ENCODE data around the gene NANOS1. TPM values are rescaled to one million over a fixed set of nuclear protein-coding genes. Genes with fewer than 3 reads are reported as not detected.

The NANOS1 gene
- total RNA-seq, 1 donor from 2014 or later: 2.8 TPM

DNA sequence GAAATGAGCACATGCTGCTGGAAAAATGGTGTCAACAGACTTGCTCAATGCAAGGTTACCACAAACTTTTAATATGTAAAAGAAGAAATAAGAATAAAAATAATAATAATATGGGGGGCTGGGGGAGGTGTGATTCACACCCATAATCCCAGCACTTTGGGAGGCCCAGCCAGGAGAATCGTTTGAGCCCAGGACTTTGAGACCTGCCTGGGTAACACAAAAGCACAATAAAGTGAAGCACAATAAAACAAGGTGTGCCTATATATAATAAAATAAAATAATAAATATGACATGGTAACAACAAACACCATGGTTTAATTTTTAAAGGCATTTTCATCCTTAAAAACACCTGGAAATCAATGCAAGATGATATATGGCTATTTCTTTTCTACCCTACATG lies 26.0 kb downstream of the NANOS1 start:
- DNase-seq (ENCODE audit: extremely low read depth, low read depth, low spot score): no peak

DNA sequence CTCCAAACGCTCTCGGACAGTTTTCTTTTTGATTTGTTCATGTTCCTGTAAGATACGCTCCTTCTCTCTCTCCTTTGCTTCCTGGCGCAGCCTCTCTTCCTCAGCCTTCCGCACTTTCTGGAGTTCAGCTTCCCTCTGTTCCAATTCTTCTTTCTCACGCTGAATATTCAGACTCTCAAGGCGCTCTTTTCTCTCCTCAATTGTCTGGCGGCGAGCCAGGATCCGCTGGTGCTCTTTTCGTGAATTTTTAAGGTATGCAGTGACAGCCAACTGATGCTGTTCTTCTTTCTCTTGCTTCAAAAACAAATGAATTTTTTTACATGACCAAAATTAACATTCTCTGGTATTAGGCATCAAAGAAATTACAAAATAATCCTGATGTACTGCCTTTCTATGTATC lies 28.5 kb downstream of the NANOS1 start:
- DNase-seq (ENCODE audit: extremely low read depth, low read depth, low spot score): no peak

DNA sequence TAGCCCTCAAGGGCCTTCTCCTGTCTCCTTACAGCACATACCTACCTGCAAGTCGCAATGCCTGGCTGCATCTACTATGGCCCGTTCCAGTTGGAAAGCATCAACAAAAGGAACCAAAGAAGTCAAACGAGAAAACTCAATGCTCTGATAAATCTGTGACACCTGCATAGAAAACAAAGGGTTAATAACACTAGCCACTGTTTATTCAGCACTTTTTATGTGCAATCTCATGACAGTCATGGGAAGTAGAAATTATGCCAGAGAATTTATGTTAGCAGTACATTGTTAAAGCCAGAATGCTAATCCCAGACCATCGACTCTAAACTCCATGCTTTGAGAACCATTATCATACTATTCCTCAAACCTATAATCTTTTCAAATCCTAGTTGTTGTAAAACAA lies 30.0 kb downstream of the NANOS1 start:
- DNase-seq (ENCODE audit: extremely low read depth, low read depth, low spot score): no peak

DNA sequence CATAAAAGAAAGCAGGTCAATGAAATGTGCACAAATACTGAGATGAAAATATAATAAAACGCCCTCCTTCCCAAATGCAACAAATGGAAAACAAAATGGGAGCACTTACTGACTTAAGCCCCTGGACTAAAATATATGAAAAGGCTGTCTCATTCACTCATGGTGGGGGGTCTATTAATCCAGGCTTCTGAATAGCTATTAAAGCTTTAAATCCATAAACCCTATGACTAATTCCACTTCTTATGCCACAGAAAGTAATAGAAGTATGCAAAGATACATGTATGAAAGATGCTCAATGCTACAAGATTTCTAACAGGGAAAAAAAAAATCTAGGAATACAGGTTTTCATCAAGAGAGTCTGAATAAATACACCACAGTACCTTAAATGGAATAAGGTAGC lies 30.6 kb downstream of the NANOS1 start:
- no peak for DNase-seq (ENCODE audit: extremely low read depth, low read depth, low spot score)

DNA sequence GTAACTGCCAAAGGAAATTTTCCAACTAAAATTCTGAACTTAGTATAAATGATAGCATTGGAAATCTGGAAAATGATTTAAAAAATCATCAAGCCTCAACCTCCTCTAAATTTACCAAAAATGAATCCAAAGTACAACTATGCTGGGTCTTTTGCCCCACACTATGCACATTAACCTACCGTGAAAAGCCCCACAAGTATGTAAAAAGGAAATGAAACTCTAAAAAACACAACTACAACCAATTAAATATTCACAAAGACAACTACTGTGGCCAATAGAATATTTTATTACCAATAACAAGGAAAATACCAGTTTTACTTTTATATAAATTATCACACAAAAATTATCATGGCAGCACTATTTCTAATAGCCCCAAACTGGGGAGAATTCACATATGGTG lies 31.8 kb downstream of the NANOS1 start:
- DNase-seq (ENCODE audit: extremely low read depth, low read depth, low spot score): no peak

DNA sequence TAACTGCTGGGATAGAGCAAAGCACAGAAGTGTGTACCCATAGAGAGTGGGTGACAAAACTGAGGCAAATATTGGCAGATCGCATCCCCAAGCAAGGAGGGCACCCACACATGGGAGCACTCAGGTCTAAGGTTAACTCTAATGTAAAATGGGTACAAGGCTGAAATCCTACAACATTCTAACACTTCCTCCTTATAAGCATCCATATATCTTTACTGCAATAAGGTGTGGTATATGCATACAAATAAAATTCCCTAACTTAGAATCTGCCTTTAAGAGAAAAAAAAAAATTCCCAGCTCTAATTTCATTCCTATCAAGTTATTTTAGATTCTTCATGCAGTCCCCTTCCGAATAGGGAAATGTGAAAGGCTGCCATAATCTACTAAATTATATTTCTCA lies 32.4 kb downstream of the NANOS1 start:
- no peak for DNase-seq (ENCODE audit: extremely low read depth, low read depth, low spot score)

DNA sequence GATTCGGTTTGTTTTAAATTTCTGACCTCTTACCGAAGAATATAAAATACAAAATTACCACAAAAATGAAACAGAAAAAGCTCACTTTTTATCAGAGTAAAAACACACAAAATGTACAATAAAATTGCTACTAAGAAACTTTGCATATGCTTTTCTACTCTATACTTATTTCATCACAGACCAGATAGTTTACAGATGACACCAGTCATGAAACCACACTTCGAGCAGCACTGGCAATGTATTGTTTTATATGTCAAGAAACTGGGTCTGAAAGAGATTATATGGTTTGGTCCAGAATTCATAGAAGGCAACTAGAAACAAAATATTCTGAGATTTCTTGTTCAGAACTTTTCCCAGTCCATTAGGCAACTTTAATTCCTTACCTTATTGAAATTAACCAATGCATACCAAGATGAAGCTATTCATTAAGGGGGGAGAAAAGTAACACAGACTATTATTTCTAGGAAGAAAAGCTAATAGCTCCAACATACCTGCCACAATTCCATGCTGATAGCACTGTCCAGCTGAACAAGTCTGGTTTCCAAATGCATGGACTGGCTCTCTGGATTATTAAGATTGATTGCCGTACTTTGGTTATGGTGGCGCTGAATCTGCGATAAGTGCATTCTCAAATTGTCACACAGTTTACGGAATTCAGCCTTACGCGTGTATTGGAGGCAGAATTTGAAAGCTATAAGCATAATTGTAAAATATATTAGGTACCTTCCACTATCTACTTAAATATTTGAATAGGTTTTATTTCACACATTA lies 41.1 kb downstream of the NANOS1 start:
- DNase-seq (ENCODE audit: extremely low read depth, low read depth, low spot score): no peak

DNA sequence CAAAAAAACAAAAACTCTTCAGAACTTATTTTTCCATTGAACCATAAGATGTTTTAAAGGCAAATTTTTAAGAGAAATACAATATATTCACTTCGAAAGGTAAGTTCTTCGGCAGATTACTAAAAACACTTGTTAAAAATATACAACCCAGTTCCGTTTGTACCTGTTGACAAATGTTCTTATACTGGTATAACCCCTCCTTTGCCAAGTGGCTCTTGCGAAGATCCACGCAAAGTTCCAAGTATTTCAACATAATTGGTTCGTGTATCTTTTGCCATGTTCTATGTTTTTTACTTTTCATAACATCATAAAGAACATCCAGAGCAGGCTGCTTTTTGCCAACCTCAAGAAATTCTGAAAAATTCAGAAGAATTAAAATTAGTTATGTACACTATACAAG lies 44.1 kb downstream of the NANOS1 start:
- no peak for DNase-seq (ENCODE audit: extremely low read depth, low read depth, low spot score)

DNA sequence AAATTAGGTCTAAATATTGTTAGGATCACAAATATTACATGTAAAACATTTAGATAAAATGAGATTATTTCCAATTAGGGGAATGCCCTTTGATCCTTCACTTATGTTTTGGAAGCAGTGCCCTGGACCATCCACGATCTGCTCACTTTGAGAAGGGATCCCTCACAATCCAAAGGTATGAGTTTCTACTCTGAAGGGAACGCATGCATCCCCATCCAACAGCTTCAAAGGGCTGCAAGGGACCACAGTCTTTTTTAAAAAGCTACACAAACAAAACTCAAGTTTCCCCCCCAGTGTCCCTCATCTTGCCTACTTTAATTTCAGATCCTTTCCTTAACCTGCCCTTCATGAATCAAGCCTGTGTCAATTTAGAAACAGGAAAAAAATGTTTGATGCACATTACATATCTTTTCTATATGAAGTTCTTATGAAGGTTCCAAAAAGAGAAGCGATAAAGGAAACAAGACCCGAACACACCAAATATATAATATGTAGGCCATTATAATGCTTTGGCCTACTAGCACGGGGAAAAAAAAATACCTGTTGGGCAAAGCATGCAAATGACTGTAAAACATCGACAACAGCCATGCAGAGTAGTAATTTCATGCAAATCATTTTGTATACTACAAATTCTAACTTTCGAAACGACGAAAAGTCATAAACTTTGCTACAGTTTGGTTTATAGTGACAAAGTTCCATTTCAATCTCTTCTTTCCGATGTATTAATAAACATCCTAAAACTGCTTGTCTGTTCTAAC lies 49.1 kb downstream of the NANOS1 start:
- no peak for DNase-seq (ENCODE audit: extremely low read depth, low read depth, low spot score)

DNA sequence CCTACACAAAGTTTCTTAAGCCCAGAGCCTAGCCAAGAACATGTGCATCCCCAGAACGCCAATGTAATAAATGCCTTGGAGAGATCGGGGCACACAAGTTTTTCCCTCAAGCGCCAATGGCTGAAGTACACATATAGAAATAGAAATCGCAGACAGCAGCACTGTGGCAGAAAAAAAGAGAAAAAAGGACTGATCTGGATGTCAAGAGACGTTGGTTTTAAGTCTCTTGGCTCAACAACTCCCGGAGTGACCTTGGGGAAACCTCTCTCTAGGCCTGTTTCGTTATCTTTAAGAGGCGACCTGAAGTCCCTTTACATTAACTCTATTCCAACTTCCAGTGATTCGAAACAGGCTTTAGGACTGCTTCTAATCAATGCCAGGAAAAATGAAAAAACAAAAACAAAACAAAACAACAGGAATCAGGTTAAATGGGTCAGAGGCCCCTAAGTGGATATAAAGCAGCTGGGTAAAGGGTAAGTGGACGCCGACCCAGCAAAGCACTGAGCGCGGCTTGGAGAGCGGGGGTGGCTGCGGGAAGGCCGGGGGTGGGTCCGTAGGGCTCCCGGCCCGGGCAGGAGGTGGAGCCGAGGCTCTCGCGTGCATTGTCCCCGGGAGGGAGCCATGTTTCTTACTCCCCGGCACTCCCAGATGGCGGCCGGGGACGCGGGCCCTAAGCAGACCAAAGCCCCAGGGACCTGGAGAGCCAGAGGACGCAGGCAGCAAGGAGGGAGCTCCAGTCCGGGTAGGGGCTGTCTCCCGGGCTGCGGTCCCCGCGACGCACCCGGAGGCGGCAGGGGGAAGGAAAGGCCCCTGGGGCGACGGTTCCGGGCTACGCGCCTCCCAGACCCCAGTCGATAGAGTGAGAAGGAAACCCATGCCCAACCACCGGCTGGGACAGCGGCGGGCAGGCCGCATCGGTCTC lies 50.3 kb downstream of the NANOS1 start:
- DNase-seq (ENCODE audit: extremely low read depth, low read depth, low spot score): no peak

DNA sequence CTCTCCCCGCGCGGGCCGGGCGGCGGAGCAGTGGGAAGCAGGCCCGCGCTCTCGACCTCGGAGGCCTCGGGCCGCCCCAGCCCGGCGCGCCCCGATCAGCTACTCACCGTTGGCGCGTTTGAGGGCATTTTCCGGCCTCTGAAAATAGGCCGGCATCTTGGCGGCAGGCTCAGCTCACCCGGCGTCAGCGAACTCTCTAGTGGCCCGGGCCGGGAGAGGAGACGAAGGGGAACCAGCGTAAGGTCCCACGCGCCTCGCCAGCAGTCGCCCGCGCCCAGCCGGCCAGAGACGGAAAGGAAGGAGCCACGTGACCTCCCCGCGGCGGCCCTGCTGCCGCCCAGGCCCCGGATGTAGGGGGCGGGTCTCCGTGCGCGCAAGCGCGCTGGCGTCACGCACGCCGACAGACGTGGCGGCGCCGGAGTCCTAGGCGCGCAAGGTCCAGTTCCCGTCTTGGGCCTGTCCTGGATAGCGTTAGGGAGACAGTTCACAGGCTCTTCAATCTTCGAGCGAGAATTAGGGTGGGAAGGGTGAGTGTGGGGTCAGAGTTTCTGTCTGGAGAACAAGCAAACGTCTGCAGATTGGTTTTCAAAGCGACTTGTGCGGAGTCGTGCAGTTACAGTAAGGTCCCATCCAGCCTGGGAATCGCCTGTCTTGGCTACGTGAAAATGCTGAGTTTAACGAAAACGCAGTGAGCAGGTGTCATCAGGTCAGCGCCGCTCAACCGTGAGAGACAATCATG lies 51.2 kb downstream of the NANOS1 start, which contains the start of gene EIF3A:
EIF3A (minus strand) TSS at position 297 of the 739 bp plus-strand sequence; CDS start at position 156, 141 bp downstream.
- no peak for DNase-seq (ENCODE audit: extremely low read depth, low read depth, low spot score)

Other genes with a start within 250 kb of the NANOS1 start
- 81.2 and 116 TPM in 2 replicates for gene EIF3A, start 51.1 kb downstream of the NANOS1 start, total RNA-seq
- gene DENND10, start 74.4 kb downstream of the NANOS1 start, total RNA-seq: 68.0 and 78.5 TPM in 2 replicates
- gene SFXN4, start 136.0 kb downstream of the NANOS1 start, total RNA-seq: 7.8 and 10.6 TPM in 2 replicates
- 104 and 148 TPM in 2 replicates for gene PRDX3, start 149.1 kb downstream of the NANOS1 start, total RNA-seq
- gene GRK5, start 177.9 kb downstream of the NANOS1 start, total RNA-seq: 54.7 and 93.1 TPM in 2 replicates